K562 (cell line): Measurements from ENCODE around the gene ZBTB24.
"Not testable (repeated sequence)": the region's sequence is repeated elsewhere in the genome, so short reads cannot be mapped to it uniquely, and the experiment has no call there.

Source experiments
- TF ChIP-seq, protein P1 (sequence below), 3 experiments: IDR thresholded peaks in 2 of 3; conservative IDR thresholded peaks in 1 of 3; 2 replicates each; pipeline ENCODE4 v1.5.1; 2011 to 2012; ENCODE audit warnings: low read length in 3 of 3, mild to moderate bottlenecking in 3 of 3, control low read depth in 2 of 3, improper control_type of control experiment in 1 of 3, inconsistent platforms in 1 of 3, low read depth in 1 of 3, mixed read lengths in 1 of 3, moderate library complexity in 1 of 3; ENCODE audit not compliant: insufficient read depth in 2 of 3
- TF ChIP-seq, protein P2 (sequence below), 2 experiments: fragments of 450-650 bp in 1 of 2; sonication (generic) in 1 of 2; formaldehyde crosslinking in 1 of 2; IDR thresholded peaks in 1 of 2; conservative IDR thresholded peaks in 1 of 2; 2 replicates each; pipeline versions ENCODE4 v1.6.1 to v1.8.1; 2016 to 2023; ENCODE audit warnings: mild to moderate bottlenecking in 2 of 2, moderate library complexity in 2 of 2, inconsistent platforms in 1 of 2, missing genetic modification reagents in 1 of 2

DNA sequence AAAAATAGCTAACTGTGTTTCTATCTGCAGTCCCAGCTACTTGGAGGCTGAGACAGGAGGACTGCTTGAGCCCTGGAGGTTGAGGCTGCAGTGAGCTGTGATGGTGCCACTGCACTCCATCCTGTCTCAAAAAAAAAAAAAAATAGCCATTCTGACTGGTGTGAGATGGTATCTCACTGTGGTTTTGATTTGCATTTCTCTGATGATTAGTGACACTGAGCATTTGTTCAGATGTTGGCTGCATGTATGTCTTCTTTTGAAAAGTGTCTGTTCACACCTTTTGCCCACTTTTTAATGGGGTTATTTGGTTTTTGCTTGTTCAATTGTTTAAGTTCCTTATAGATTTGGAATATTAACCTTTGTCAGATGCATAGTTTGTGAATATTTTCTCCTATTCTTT, 36.6 kb upstream of the ZBTB24 start:
- TF ChIP-seq, protein P1, sequence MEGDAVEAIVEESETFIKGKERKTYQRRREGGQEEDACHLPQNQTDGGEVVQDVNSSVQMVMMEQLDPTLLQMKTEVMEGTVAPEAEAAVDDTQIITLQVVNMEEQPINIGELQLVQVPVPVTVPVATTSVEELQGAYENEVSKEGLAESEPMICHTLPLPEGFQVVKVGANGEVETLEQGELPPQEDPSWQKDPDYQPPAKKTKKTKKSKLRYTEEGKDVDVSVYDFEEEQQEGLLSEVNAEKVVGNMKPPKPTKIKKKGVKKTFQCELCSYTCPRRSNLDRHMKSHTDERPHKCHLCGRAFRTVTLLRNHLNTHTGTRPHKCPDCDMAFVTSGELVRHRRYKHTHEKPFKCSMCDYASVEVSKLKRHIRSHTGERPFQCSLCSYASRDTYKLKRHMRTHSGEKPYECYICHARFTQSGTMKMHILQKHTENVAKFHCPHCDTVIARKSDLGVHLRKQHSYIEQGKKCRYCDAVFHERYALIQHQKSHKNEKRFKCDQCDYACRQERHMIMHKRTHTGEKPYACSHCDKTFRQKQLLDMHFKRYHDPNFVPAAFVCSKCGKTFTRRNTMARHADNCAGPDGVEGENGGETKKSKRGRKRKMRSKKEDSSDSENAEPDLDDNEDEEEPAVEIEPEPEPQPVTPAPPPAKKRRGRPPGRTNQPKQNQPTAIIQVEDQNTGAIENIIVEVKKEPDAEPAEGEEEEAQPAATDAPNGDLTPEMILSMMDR (IDR thresholded peaks at IDR 0.05 in 2 of 3, conservative IDR thresholded peaks at IDR 0.05 in 1 of 3; ENCODE audit: insufficient read depth in 2 of 3, low read depth in 1 of 3, low read length in 3 of 3) = not testable (repeated sequence)
- TF ChIP-seq, protein P2, sequence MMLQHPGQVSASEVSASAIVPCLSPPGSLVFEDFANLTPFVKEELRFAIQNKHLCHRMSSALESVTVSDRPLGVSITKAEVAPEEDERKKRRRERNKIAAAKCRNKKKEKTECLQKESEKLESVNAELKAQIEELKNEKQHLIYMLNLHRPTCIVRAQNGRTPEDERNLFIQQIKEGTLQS (IDR thresholded peaks at IDR 0.05) = not testable (repeated sequence)
- TF ChIP-seq, protein P2 (CRISPR knock-in tag; conservative IDR thresholded peaks at IDR 0.05) = not testable (repeated sequence)
